Measurements from ENCODE around the gene ARFGAP3.

ARFGAP3 gene

DNA sequence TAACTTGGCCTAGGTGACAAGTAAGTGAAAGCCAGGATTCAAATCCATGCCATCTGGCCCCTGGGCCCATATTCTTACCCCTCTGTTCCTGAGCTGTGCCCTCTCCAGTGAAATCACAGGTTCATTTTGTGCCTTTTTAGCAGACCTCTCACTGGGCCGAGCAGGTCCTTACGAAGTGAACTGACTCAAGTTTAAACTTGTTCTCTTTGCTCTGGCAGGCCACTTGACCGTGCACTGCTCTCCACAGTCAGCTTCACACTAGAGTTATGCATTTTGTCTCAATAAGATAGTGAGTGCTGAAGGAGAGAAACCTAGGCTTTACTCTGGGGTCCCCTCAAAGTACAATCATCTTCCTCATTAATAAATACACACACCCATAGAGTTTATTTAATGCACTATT, 40.7 kb downstream of the ARFGAP3 start:
- no peak for DNase-seq

GRCh38 chr22:42814616-42815015, 42.5 kb downstream of the ARFGAP3 start:
- DNase-seq = no peak

GRCh38 chr22:42814215-42814614, 42.9 kb downstream of the ARFGAP3 start:
- no peak for DNase-seq

DNA sequence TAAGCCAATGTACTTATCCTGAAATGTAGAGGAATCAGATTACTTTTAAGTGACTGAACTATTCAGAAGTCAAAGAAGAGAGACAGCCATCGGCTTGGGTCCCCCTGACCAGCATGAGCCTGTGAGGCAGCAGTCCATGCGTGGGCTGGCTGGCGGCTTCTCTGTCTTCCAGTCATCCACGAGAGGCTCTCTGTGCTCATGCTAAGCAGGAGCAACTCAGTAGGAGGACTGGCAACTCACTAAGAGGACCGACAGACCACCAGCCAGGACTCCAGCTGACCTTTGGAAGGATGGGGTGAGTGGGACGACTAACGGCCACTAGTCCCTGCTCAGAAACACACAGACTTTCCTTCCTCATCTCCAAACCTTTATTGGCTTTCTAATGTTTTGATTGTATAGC, 43.6 kb downstream of the ARFGAP3 start:
- no peak for DNase-seq

DNA sequence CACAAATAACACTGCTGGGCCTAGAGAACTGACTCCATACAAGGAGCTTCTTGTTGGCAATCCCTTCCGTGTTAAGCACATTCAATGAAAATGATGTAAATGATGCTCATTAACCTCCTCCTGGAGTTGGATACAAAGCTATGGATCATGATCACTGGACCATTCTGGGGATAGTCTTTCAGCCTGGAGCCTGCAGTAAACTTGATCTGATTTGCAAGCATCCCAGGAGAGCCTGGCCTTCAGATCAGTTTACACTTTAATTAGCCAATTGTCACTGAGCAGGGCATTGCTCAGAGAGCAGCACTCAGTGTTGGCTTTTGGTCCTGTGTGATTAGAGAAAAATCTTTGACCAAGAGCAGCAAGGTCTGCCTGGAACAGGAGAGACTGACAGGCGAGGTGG, 45.6 kb downstream of the ARFGAP3 start:
- no peak for DNase-seq

DNA sequence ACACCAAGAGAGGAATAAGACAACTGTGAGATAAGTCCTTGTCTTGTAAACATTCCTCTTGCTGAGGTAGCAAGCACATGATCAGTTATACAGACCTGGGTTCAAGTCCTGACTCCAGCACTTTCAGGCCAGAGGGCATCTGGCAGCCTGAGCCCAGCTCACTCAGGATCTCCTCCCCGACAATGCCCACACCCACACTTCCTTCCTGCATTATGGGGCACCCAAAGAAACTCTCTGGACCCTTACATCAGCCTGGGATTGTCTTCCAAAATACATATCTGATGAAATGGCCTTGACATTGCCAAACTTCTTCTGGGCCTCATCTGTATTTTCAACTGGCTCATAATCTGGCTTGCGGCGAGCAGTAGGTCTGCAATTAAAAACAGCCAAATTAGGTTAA, 48.6 kb downstream of the ARFGAP3 start:
- DNase-seq = no peak

DNA sequence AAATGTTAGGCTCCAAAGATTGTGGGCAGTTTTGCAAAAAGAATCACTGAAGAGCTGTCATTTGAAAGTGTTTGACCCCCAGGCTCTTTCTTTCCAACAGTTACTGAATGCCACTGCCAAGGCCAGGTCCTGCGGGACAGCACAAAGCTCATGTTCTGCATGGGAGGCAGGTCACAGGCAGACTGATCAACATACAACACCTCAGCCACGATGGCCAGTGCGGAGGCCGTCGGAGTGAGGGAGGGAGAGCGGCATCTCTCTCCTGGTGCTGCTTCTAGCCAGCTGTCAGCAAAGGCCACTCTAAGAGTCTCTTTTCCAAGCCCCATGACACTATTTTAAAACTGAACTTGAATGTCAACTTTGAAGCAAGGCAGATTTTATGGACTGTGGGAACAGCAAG, 49.9 kb downstream of the ARFGAP3 start:
- DNase-seq = no peak

DNA sequence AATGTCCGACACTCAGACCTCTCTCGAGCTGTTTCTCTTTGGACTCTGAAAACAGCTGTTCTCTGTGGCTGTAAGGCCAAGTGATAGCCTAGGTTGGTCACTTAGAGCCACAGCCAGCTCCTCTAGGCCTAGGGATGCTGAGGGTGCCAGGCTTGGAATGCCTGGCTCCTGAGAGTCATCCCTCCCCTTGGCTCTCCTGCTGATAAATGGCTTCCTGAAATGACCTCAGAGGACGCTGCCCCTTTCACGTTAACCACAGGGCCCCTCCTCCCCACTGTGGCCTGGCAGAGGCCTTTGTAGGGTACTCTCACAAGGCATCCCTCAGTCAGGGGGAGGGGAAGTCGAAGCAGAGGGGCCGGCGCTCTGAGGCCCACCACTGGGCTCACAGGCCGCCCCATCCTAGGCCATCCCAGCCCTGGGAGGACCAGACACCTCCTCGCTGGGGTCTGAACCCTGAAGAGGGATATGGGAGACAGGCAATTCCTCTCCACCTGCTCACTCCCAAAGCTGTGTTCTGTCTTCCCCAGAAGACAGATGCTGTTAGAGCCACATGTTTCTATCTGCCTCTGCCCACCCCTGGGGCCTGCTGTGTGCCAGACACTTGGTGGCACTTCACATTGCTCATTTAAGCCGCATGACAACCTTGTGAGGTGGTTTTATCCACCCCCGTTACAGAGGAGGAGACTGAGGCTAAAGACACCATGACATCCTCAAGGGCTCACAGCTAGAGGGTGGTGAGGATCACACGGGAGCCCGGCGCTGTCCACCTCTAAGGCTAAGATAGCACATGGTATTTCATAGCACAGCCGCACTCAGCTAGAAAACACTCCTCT, 50.9 kb downstream of the ARFGAP3 start:
- no peak for DNase-seq

GRCh38 chr22:42805016-42805997, 51.8 kb downstream of the ARFGAP3 start:
- no peak for DNase-seq

GRCh38 chr22:42803389-42803788, 53.7 kb downstream of the ARFGAP3 start:
- DNase-seq = no peak

- no peak for DNase-seq
These were observed 55.6 kb downstream of the ARFGAP3 start for GRCh38 chr22:42801252-42802080.

DNA sequence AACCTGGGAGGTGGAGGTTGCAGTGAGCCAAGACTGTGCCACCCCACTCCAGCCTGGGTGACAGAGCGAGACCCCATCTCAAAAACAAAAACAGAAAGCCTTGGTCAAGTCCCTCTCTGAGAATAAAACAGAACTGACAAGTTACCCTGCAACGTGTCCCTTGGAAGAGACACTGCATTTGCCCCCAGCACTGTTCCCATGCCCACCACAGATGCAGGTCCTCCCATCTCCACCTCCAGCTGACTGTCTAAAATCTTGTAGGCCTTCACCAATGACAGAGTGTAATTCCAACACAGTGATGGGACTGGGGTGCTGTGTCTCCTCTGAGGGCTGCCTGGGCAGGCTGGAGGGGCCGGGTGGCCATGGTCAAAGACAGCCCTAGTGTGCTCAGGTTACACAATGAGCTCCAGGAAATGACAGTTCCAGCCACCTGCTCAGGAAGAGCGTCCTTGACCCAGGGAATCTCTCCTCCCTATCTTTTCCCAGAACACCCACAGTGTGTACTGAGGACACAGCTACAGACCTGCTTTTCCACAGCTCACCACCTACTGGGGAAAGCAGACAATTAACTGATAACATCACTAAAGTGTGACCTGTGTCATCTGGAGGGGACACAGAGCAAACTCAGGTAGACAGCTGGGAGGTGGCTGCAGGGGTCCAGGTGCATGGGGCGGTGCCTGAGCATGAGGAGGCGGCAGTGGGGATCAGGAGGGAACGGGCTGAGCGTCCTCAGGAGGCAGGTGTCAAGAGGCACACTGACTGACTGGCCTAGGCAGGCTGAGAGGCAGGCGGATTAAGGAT, 56.4 kb downstream of the ARFGAP3 start:
- no peak for DNase-seq

GRCh38 chr22:42799461-42800405, 57.3 kb downstream of the ARFGAP3 start:
- no peak for DNase-seq

GRCh38 chr22:42799061-42799460, 58.0 kb downstream of the ARFGAP3 start:
- no peak for DNase-seq

GRCh38 chr22:42797011-42797410, 60.1 kb downstream of the ARFGAP3 start:
- DNase-seq = no peak

DNA sequence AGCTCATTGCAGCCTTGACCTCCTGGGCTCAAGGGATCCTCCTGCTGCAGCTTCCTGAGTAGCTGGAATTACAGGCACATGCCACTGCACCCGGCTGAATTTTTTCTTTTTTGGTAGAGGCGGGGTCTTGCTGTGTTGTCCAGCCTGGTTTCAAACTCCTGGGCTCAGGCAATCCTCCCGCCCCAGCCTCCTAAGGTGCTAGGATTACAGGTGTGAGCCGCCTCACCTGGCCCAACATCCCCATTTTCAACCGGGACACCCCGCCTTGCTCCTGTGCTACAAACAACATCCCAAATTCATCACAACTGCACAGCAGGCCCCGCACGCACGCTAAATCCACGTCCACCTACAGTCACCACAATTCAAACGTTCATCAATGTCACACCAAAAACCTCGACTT, 61.0 kb downstream of the ARFGAP3 start:
- DNase-seq = no peak

- DNase-seq = no peak
These were observed 62.2 kb downstream of the ARFGAP3 start for GRCh38 chr22:42794551-42795510.

GRCh38 chr22:42793848-42794405, 63.1 kb downstream of the ARFGAP3 start:
- DNase-seq = no peak
